AML-193 (cell line): ENCODE results near the gene KRT79.
"Not testable (repeated sequence)": the region's sequence is repeated elsewhere in the genome, so short reads cannot be mapped to it uniquely, and the experiment has no call there.

ENCODE experiments used
- DNase-seq, 2 experiments: peaks; one replicate each; lab custom pipeline; 2025; lab: John Stamatoyannopoulos, UW

The KRT79 gene

GRCh38 chr12:52805739-52806138 lies 28.4 kb downstream of the KRT79 start:
- DNase-seq, result no peak

GRCh38 chr12:52805000-52805399 lies 29.1 kb downstream of the KRT79 start:
- DNase-seq, result no peak

DNA sequence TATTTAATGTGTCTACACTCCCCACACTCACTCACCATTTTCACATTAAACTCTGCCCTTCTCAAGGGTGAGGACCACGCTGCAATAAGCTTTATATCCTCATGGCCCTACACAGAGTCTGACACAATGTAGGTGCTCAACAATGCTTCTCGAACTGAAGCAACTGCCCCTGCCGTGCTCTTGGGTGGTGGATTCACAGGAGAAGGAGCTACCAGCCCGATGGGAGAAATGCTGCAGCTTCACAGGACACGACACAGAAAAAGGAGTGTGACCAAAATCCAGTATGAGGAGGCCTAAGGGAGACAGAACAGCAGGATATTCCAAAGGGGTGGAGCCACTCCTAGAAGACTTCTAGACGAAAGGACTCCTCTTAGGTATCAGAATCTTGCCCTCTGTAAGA lies 31.7 kb downstream of the KRT79 start:
- DNase-seq, result no peak

DNA sequence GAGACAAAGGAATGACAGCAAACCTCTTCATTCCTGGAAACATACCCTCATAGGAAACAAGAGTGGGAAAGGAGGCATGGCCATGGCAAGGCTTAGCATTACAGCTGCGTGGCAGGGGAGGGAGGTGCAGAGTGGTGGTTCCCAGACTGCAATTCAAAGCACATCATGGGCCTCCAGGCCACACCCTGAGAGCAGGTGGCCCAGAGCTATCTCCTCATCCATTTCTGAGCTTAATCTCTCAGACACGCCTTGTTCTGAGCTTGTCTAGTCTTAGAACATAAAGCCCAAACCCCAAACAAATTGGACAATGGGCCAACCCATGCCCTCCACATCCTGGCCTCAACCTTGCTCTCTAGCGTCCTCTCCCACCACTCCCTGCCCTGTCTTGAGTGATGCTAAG lies 32.3 kb downstream of the KRT79 start:
- DNase-seq, result no peak

DNA sequence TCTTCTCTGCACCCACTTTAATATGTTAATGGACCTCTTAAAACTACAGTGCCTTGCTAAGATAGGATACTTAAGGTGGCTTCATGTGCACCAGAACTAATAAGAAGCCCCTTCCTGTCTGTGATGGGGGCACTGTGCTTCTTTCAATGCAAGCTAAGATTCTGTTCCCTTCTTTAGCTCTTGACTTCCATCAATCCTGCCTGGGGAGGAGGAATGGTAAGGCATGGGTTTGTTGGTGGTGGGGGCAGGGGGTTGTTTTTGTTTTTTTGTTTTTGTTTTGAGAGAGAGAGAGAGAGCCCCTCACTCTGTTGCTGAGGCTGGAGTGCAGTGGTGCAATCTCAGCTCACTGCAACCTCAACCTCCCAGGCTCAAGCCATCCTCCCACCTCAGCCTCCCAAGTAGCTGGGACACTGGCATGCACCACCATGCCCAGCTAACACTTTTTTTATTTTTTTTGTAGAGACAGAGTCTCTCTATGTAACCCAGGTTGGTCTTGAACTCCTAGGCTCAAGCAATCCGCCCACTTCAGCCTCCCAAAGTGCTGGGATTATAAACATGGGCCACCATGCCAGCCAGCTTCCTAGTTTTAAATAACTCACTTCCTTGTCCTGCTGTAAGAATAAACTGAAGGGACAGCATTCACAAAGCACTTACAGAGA lies 33.7 kb downstream of the KRT79 start:
- DNase-seq, result no peak

DNA sequence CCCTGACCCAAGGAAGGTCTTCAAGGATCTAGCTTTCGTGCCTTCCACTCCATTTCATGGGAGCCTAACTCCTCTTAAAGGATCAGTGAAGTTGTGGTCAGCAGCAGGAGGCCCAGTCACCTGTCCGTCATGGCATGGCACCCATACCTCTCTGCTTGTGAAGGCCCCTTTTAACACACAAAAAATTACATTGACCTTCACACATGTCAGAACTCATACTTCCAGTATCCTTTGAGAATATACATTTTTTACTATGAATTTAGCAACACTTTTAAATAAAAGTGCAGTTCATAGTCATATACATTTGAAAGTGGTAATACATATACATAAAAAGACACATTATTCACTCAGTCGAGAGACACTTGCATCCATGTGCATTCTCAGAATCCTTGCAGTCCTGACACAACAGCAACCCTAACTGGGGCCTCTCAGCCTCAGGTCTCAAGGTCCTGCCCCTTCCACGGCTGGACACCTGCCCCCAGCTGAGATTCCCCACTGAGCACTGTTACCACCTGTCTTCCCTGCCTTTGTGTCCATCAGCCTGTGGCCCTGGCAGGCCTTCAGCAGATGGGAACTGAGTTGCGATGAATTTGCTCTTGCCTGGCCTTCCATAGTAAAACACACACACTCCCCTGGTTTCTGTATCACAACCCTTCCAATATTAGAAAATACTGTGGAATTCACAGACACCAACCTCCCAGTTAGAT lies 34.5 kb downstream of the KRT79 start:
- DNase-seq, result no peak

GRCh38 chr12:52798671-52799504 lies 35.2 kb downstream of the KRT79 start:
- DNase-seq, result no peak

DNA sequence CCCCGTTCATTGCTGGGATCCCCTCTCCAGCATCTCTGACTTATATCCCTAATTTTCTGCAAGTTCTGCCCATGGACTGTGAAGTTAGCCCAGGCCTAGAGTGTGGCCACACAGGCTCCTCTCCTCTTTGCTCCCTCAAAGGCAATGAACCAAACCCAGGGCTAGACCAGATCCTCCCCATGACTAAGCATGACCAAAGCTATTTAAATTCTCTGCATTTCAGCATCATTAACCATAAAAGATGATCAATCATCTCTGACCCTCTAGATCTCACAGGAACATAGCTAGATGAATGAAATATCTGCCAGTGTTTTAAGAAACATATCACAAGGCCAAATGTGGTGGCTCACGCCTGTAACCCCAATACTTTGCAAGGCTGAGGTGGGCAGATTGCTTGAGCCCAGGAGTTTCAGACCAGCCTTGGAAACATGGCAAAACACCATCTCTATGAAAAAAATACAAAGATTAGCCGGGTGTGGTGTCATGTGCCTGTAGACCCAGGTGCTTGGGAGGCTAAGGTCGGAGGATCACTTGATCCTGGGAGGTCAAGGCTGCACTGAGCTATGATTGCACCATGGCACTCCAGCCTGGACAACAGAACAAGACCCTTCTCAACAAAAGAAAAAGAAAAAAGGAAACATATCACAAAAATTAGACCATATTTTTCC lies 36.0 kb downstream of the KRT79 start:
- no peak for DNase-seq

GRCh38 chr12:52797529-52797894 lies 36.6 kb downstream of the KRT79 start:
- no peak for DNase-seq

- no peak for DNase-seq
Observed at GRCh38 chr12:52796839-52797528, 37.1 kb downstream of the KRT79 start.

DNA sequence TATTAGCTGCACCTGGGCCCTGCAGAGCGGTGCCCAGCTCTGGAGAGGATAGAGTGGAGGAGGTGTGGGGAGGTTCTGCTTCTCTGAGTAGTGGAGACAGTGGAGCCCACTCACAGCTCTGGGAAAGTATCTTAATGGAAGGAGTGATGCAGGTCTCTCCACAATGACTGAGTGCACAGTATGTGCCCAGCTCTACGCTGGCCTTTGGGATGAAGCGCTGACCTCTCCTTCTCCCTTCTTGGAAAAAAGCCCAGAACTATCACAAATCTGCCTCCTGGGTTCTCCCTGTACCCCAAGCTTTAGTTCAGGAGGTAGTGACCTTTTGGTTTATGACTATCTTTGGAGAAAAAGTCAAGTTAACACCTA lies 37.7 kb downstream of the KRT79 start:
- DNase-seq, result no peak

DNA sequence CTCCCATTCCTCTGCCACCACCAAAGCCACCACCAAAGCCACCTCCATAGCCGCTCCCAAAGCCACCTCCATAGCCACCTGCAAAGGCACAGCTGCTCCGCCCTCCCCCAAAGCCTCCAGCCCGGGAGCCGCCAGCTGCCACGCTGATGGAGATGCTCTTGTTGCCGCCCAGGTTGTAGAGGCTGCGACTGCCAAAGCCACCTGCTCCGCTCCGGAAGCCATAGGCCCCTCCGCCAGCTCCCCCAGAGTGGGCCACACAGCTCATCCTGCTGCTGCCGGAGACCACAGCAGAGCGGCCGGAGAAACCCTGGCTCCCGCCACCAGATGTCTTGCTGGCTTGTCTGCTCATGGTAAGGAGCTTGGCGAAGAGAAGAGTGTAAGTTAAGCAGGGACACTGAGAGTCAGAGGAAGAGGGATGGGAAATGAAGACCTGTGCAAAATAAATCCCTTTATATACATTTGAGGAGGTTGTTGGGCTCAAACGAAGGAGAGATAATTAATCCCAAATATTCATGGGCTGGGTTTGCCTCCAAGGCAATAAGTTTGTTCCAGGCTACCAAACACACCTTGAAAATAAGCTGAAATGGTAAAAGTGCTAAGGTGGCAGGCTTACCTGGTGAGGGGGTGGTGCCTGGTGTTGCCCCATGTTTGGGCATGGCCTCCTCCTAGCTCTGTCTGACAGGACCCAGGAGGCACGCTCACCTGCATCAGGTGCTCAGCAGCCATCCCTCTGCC lies 38.2 kb downstream of the KRT79 start, which contains the start of gene KRT3:
KRT3 (minus strand) TSS at position 424 of the 735 bp plus-strand sequence; CDS start at position 349, 75 bp downstream.
- DNase-seq, result no peak

DNA sequence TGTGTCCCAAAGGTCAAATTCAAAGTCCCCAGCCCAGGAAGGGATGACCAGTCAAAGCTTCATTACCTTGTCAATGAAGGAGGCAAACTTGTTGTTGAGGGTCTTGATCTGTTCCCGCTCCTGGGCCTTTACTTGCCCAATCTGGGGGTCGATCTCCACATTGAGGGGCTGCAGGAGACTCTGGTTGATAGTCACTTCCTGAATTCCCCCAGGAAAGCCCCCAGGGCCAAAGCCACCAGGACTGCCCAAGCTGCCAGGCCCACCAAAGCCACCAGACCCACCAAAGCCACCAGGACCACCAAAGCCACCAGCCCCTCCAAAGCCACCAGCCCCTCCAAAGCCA lies 38.8 kb downstream of the KRT79 start:
- not testable (repeated sequence) for DNase-seq

DNA sequence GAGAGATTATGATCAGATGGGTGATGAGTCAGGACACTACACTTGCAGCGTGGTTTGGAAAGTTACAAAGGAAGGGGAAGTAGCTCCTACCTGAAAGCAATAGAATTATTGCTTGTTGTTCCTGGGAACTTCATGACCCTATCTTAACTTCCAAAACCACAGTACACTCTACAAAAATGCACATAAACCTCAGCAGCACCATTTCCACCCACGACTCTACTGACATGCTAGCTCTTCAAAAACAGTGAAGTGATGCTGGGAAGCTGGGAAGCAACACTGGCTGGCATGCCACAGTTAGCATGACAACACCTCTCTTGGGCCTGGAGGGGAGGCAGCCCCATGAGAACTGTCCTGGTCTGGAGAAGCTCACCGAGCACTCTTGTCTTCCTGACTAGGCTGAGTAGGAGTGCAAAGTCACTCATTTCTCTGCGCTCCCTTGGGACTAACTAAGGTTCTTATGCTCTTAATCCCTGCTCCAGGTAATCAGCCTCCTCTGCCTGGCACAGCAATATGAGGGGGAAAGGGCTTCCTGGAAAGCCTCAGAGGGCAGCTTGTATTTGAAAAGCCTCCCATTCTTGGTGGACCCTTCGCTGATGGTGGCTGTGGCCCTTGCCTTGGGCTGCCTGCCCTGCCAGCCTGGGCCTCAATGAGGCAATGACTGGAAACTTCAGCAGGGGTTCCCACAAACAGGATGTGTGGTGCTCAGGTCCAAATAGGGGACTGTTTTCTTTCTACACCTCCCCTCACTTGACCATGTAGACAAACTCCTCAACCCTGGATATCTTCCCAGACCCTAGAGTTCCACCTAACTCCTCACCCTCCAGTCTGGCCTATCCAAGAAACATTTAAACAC lies 39.4 kb downstream of the KRT79 start:
- DNase-seq, result no peak

DNA sequence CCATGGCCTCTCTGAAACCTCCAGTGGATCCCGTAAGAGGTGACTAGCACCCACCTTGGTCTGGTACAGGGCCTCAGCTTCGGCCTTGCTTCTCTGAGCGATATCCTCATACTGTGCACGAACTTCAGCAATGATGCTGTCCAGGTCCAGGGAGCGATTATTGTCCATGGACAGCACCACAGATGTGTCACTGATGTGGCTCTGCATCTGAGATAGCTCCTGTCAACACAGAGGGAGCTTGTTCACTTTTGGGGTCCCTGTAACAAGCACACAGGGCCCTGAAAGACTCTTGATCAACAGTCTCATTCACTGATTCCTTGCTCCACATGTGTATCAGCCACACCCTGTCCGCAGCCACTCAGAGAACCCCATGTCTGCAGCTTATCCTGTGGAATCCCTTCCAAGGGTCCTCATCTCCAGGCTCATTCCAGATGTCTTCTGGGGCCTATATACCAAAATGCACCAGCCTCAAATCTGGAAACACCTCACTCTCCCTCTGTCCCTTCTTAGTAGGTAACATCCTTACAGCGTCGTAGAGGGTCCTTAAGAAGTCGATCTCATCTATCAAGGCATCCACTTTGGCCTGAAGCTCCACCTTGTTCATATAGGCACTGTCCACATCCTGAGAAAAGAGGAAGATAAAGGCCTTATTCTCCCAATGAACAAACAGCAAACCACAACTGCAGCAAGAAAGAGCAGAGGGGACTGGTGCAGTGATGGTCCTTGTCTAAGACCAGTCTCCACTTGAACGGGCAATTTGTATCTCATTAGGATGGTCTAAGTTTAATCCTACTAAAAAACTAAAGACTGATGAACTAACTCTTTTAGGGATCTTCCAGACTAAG lies 41.7 kb downstream of the KRT79 start:
- no peak for DNase-seq

- DNase-seq, result no peak
Observed at GRCh38 chr12:52791271-52792184, 42.6 kb downstream of the KRT79 start.

- no peak for DNase-seq
Observed at GRCh38 chr12:52790427-52791270, 43.5 kb downstream of the KRT79 start.
